ENCODE results near the gene ZBTB18. TPM values are rescaled to one million over a fixed set of nuclear protein-coding genes. Genes with fewer than 3 reads are reported as not detected.

Gene ZBTB18
- total RNA-seq, 1 donor from 2014 or later = 41.6 TPM

DNA sequence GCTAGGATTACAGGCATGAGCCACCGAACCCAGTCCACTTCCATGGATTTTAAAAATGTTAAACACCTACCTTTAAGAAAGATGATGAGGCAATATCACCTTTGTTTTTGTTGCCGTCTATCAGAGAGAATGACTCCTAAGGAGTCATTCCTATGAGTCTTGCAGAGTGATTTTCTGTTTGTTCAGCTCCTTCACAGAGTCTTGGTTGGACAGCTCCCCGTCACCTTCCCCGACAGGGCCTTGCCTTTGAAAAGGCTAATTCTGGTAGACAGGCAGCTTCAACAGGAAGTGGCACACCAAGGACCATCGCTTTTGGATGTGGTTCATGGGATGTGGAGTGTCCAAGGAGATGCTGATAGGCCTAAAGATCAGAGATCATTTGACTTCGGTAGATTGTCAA lies 17.5 kb downstream of the ZBTB18 start:
- no peak overlapping the region for H3K27ac Mint-ChIP-seq
- no peaks in the 10 kb centered on the region for H3K36me3 Mint-ChIP-seq
- no peak overlapping the region for H3K4me3 Mint-ChIP-seq
- no peaks in the 10 kb centered on the region for H3K27me3 Mint-ChIP-seq (ENCODE audit: low read depth)
- no peaks in the 10 kb centered on the region for H3K9me3 Mint-ChIP-seq
- TF ChIP-seq, protein P1, sequence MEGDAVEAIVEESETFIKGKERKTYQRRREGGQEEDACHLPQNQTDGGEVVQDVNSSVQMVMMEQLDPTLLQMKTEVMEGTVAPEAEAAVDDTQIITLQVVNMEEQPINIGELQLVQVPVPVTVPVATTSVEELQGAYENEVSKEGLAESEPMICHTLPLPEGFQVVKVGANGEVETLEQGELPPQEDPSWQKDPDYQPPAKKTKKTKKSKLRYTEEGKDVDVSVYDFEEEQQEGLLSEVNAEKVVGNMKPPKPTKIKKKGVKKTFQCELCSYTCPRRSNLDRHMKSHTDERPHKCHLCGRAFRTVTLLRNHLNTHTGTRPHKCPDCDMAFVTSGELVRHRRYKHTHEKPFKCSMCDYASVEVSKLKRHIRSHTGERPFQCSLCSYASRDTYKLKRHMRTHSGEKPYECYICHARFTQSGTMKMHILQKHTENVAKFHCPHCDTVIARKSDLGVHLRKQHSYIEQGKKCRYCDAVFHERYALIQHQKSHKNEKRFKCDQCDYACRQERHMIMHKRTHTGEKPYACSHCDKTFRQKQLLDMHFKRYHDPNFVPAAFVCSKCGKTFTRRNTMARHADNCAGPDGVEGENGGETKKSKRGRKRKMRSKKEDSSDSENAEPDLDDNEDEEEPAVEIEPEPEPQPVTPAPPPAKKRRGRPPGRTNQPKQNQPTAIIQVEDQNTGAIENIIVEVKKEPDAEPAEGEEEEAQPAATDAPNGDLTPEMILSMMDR (IDR thresholded peaks at IDR 0.05; ENCODE audit: unreplicated experiment) = no peak
- peaks cover 34% of the 10 kb centered on the region for H3K4me1 Mint-ChIP-seq
- no peak for DNase-seq (ENCODE audit: low spot score in 2 of 2, unreplicated experiment in 2 of 2)

DNA sequence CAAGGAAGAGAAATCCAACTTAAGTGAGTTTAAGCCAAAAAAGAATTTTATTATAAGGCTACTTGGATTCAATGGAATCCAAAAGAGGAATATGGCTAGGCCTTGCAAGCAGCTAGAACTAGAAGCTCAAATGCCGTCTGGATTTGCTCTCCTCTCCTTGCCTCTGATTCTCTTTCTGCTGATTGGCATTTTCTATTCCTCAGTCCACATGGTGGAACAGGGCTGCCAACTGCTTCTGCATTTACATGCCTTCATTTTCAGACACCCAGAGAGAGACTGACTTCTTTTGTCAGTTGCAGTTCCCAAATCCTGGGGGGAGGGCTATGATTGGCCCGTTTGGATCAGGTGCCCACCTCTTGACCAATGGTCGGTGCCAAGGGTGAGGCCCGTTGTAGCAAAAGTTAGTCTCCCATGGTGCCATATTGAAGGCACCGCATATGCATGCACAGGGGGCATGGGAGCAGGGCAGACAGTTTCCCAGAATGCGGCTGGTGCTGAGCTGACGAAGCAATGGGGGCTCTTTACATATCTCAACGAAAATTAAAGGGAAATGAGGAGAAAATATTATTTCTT lies 18.3 kb downstream of the ZBTB18 start:
- Mint-ChIP-seq H3K4me1 (peaks cover 34% of the 10 kb centered on the region), H3K27ac (no peak overlapping the region), H3K36me3 (no peaks in the 10 kb centered on the region), H3K4me3 (no peak overlapping the region), H3K9me3 (no peaks in the 10 kb centered on the region), H3K27me3 (ENCODE audit: low read depth) (peaks cover 1% of the 10 kb centered on the region)
- DNase-seq (ENCODE audit: low spot score in 2 of 2, unreplicated experiment in 2 of 2) = no peak
- TF ChIP-seq, protein P1 (IDR thresholded peaks at IDR 0.05; ENCODE audit: unreplicated experiment) = no peak

DNA sequence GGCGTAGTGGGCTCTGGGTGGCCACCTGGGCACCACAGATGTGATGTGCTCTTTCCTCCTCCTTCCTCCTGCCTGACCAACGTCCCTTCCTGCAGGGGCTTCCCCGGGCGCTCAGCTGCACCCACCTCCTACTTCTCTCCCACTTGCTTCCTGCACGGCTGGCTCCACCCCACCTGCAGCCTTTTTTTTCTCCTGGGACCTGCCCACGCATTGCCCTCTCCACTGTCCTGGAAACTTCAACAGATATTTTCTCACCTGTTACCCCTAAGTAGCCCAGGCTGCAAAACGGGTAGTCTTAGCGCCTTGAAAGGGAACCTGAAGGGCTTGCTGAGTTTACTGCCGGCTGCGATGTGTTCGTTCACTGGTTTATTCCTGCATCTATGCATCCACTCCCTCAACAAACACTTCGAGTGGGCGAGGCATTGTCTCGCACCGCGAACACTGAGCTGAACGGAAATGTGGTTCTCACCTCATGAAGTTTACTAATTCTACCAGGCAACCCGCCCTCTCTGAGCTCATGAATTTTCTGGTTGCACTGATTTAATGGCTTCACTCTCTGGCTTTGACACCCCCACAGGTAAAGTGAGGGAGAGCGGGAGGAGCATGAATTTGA lies 23.6 kb downstream of the ZBTB18 start:
- Mint-ChIP-seq H3K4me1 (peaks cover 12% of the 10 kb centered on the region), H3K9me3 (no peaks in the 10 kb centered on the region), H3K4me3 (no peak overlapping the region), H3K27me3 (ENCODE audit: low read depth) (peaks cover 14% of the 10 kb centered on the region), H3K36me3 (no peaks in the 10 kb centered on the region), H3K27ac (no peak overlapping the region)
- TF ChIP-seq, protein P1 (IDR thresholded peaks at IDR 0.05; ENCODE audit: unreplicated experiment) = no peak
- no peak for DNase-seq (ENCODE audit: low spot score in 2 of 2, unreplicated experiment in 2 of 2)

DNA sequence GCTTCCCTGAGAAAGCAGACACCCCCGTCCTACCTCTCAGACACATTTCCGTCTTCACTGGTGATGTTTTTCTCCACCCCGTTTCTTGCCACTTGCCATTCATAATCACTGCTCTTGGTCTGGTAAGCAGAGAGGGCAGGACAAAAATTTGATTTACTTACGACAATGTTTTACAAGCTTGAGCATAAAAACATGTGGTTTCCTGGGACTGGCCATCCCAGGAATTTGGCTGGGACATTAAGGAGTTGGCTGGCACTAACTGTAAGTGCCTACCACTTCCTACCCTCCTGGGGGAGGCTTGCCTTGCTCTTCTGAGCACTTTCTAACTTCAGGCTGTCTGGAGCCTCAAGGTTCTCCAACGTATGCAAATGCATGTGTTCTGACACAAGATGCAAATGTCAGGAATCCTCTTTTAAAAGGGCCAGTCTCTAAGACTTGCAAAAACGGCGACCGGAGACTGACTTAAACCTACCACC lies 24.2 kb downstream of the ZBTB18 start:
- peaks cover 14% of the 10 kb centered on the region for H3K27me3 Mint-ChIP-seq (ENCODE audit: low read depth)

DNA sequence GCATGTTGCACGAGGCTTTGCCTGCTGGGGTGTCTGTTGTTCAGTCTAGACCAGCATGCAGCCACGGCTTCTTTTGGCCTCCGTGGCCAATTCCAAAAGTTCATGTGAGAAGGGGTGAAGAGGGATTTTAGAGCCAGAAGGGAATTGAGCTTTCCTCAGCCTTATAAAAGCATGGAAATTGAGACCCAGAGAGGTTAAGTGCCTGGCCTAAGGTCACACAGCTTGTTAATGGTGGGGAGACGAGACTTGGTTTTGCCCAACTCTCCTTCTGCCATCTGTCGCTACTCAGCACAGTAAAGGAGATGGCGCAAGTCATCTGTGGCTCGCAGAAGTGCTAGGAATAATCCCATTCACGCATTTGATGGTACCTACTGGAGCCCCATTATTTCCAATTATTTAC lies 25.7 kb downstream of the ZBTB18 start:
- Mint-ChIP-seq H3K4me1 (peaks cover 12% of the 10 kb centered on the region), H3K9me3 (no peaks in the 10 kb centered on the region), H3K27me3 (ENCODE audit: low read depth) (peaks cover 14% of the 10 kb centered on the region), H3K36me3 (no peaks in the 10 kb centered on the region), H3K27ac (no peak overlapping the region), H3K4me3 (no peak overlapping the region)
- no peak for DNase-seq (ENCODE audit: low spot score in 2 of 2, unreplicated experiment in 2 of 2)
- TF ChIP-seq, protein P1 (IDR thresholded peaks at IDR 0.05; ENCODE audit: unreplicated experiment) = no peak

More for the DNA sequence above, 24.2 kb downstream of the ZBTB18 start:
- Mint-ChIP-seq H3K36me3 (no peaks in the 10 kb centered on the region), H3K9me3 (no peaks in the 10 kb centered on the region), H3K4me1 (peaks cover 12% of the 10 kb centered on the region), H3K27ac (no peak overlapping the region), H3K4me3 (no peak overlapping the region)
- no peak for DNase-seq (ENCODE audit: low spot score in 2 of 2, unreplicated experiment in 2 of 2)
- TF ChIP-seq, protein P1 (IDR thresholded peaks at IDR 0.05; ENCODE audit: unreplicated experiment) = no peak

All from mesothelial cell of epicardium (in vitro differentiated cells).